K562 (cell line): ENCODE results near the gene LSM6. TPM values are rescaled to one million over a fixed set of nuclear protein-coding genes. Genes with fewer than 3 reads are reported as not detected.

Experiments used
- ATAC-seq: fragments of 200-7000 bp; cut with Tn5 transposase; 3 replicates; pipeline ENCODE4 v1.9.1; 2020; ENCODE audit warnings: moderate library complexity
- BruUV-seq: library from RNA; stranded (reverse); fragments of 400-500 nt; replicated peaks from 2 replicates; lab custom pipeline; 2021; lab: Mats Ljungman, UMichigan
- CTCF ChIA-PET: fragments of 300-600 bp; formaldehyde crosslinking; extraction: SDS; loops from one replicate; lab custom pipeline; 2021; ENCODE audit warnings: low intra/inter-chr PET ratio; lab: Yijun Ruan, JAX
- POLR2A ChIA-PET: fragments of 300-600, 350-650 bp; sonication (Branson Sonifier 250); formaldehyde crosslinking; extraction: SDS; loops from one replicate; lab custom pipeline; 2021; ENCODE audit warnings: antibody characterized with exemption, inconsistent platforms; lab: Yijun Ruan, JAX
- DNase-seq, 4 experiments: peaks; one replicate each; pipeline versions ENCODE4 v3.0.0 to v3.0.0-alpha.2; 2011 to 2018; ENCODE audit warnings: low spot score in 3 of 4, mixed read lengths in 3 of 4; ENCODE audit errors: extremely low read depth in 1 of 4
- FAIRE-seq: peaks from 2 replicates; lab custom pipeline; 2011; peaks lifted over from hg19 to GRCh38; lab: Jason Lieb, UNC
- H2AFZ ChIP-seq: 2 replicates; pipeline ENCODE4 v1.6.0; 2011; ENCODE audit warnings: low read depth, low read length, control low read depth, inconsistent platforms
- H3K27ac ChIP-seq: fragments of 200-600 bp; 3 replicates; pipeline ENCODE4 v1.8.0; 2011; ENCODE audit warnings: low read depth, mild to moderate bottlenecking, control low read depth, inconsistent platforms, low read length, moderate library complexity, mixed read lengths; ENCODE audit errors: extremely low read depth
- H3K27me3 ChIP-seq, 2 experiments: fragments of 300-600 bp in 1 of 2; 2 replicates in 1 of 2; 3 replicates in 1 of 2; pipeline versions ENCODE4 v1.6.0 to v1.8.0; 2011; ENCODE audit warnings: inconsistent platforms in 2 of 2, low read length in 2 of 2, mild to moderate bottlenecking in 1 of 2, mixed read lengths in 1 of 2, moderate library complexity in 1 of 2; ENCODE audit not compliant: control insufficient read depth in 2 of 2, insufficient read depth in 2 of 2
- H3K36me3 ChIP-seq: fragments of 300-600 bp; 3 replicates; pipeline ENCODE4 v1.8.0; 2011; ENCODE audit warnings: mild to moderate bottlenecking, low read length, inconsistent platforms; ENCODE audit not compliant: control insufficient read depth, insufficient read depth
- H3K4me1 ChIP-seq, 2 experiments: fragments of 200-600 bp in 1 of 2; replicated peaks in 1 of 2; 2 replicates in 1 of 2; 3 replicates in 1 of 2; pipeline versions ENCODE4 v1.5.1 to v1.8.0; 2011; ENCODE audit warnings: inconsistent platforms in 2 of 2, low read length in 2 of 2, mild to moderate bottlenecking in 1 of 2, mixed read lengths in 1 of 2, moderate library complexity in 1 of 2; ENCODE audit not compliant: control insufficient read depth in 2 of 2, insufficient read depth in 2 of 2
- H3K4me2 ChIP-seq: 2 replicates; pipeline ENCODE4 v1.6.1; 2011; ENCODE audit warnings: low read length, control low read depth, inconsistent platforms, mixed read lengths; ENCODE audit not compliant: insufficient read depth
- H3K4me3 ChIP-seq: fragments of 200-600 bp; sonication (generic), shearing (Covaris generic); 2 replicates; pipeline ENCODE4 v1.5.1; 2016; ENCODE audit warnings: control low read depth, inconsistent platforms
- H3K79me2 ChIP-seq: fragments of 200-600 bp; 3 replicates; pipeline ENCODE4 v1.8.0; 2011; ENCODE audit warnings: low read length, inconsistent platforms; ENCODE audit not compliant: control insufficient read depth, insufficient read depth
- H3K9ac ChIP-seq, 2 experiments: 2 replicates each; pipeline versions ENCODE4 v1.6.0 to v1.6.1; 2011; ENCODE audit warnings: low read depth in 2 of 2, low read length in 2 of 2, control low read depth in 1 of 2, inconsistent platforms in 1 of 2, mild to moderate bottlenecking in 1 of 2, mixed read lengths in 1 of 2; ENCODE audit not compliant: insufficient read depth in 1 of 2
- H3K9me1 ChIP-seq: one replicate; pipeline ENCODE4 v1.6.0; 2011; ENCODE audit warnings: inconsistent platforms, mild to moderate bottlenecking, low read length, moderate library complexity; ENCODE audit not compliant: control insufficient read depth, insufficient read depth
- H3K9me3 ChIP-seq: replicated peaks from 2 replicates; pipeline ENCODE4 v1.5.1; 2011; ENCODE audit warnings: low read depth, low read length, inconsistent platforms; ENCODE audit not compliant: control insufficient read depth, insufficient read depth
- H4K20me1 ChIP-seq: replicated peaks from 2 replicates; pipeline ENCODE4 v1.6.1; 2011; ENCODE audit warnings: low read length, inconsistent platforms, mixed read lengths; ENCODE audit not compliant: control insufficient read depth, insufficient read depth
- DNMT1 ChIP-seq: fragments of 450-650 bp; IDR thresholded peaks from 2 replicates; pipeline ENCODE4 v1.6.1; 2016; ENCODE audit warnings: antibody characterized with exemption, mild to moderate bottlenecking
- FOS ChIP-seq: IDR thresholded peaks from 3 replicates; pipeline ENCODE4 v1.6.1; 2011; ENCODE audit not compliant: insufficient read length; ENCODE audit errors: extremely low read depth
- GATA2 ChIP-seq: sonication (generic); formaldehyde crosslinking; IDR thresholded peaks from 2 replicates; pipeline ENCODE4 v1.4.0; 2020; ENCODE audit warnings: mild to moderate bottlenecking, missing genetic modification reagents
- KAT2B ChIP-seq: IDR thresholded peaks from one replicate; pipeline ENCODE4 v1.6.1; 2012; ENCODE audit warnings: low read depth, mild to moderate bottlenecking, control low read depth, inconsistent platforms, low read length, moderate library complexity
- NR4A1 ChIP-seq, 2 experiments: fragments of 250-450 bp in 1 of 2; fragments of 450-650 bp in 1 of 2; sonication (Bioruptor Pico) in 1 of 2; IDR thresholded peaks; 2 replicates each; pipeline versions ENCODE4 v1.4.0 to v1.6.1; 2016 to 2020; ENCODE audit warnings: mild to moderate bottlenecking in 2 of 2, missing compliant biosample characterization in 1 of 2, missing genetic modification characterization in 1 of 2, moderate library complexity in 1 of 2
- PHB ChIP-seq: fragments of 250-450 bp; sonication (Bioruptor Pico); IDR thresholded peaks from 2 replicates; pipeline ENCODE4 v1.5.0; 2021
- PPARD ChIP-seq: fragments of 250-450 bp; sonication (Bioruptor Pico); IDR thresholded peaks from 2 replicates; pipeline ENCODE4 v1.8.0; 2022; ENCODE audit warnings: inconsistent platforms, mild to moderate bottlenecking, moderate library complexity
- RBBP5 ChIP-seq: fragments of 200-600 bp; sonication (generic); IDR thresholded peaks from 2 replicates; pipeline ENCODE4 v1.6.1; 2012; ENCODE audit warnings: borderline replicate concordance, mild to moderate bottlenecking, low read length, control low read depth, inconsistent platforms; ENCODE audit not compliant: insufficient read depth, poor library complexity, severe bottlenecking
- RBM25 ChIP-seq: fragments of 200-400 bp; formaldehyde crosslinking; IDR thresholded peaks from 2 replicates; pipeline ENCODE4 v1.6.1; 2018; ENCODE audit warnings: low read length, low read depth, moderate library complexity; ENCODE audit not compliant: severe bottlenecking
- SMAD2 ChIP-seq: fragments of 150-350 bp; IDR thresholded peaks from 2 replicates; pipeline ENCODE4 v1.6.1; 2014; ENCODE audit warnings: low read depth, mild to moderate bottlenecking, low read length
- SRSF3 ChIP-seq: fragments of 200-400 bp; formaldehyde crosslinking; IDR thresholded peaks from 2 replicates; pipeline ENCODE4 v1.6.1; 2016; ENCODE audit warnings: mild to moderate bottlenecking, low read length, moderate library complexity; ENCODE audit not compliant: insufficient read depth
- TAL1 ChIP-seq: fragments of 450-650 bp; IDR thresholded peaks from 2 replicates; pipeline ENCODE4 v1.6.1; 2016; ENCODE audit warnings: mild to moderate bottlenecking
- TCFL5 ChIP-seq: fragments of 250-450 bp; sonication (Bioruptor Pico); conservative IDR thresholded peaks from 2 replicates; pipeline ENCODE4 v1.6.1; 2021; ENCODE audit warnings: mild to moderate bottlenecking, moderate library complexity, matching md5 sums
- ZBTB2 ChIP-seq: fragments of 450-650 bp; IDR thresholded peaks from 2 replicates; pipeline ENCODE4 v1.6.1; 2016; ENCODE audit warnings: antibody characterized with exemption
- ZBTB8A ChIP-seq: fragments of 450-650 bp; IDR thresholded peaks from 2 replicates; pipeline ENCODE4 v1.6.1; 2018; ENCODE audit warnings: mild to moderate bottlenecking, moderate library complexity; ENCODE audit not compliant: partially characterized antibody
- ZNF699 ChIP-seq: fragments of 250-450 bp; sonication (Bioruptor Pico); IDR thresholded peaks from 2 replicates; pipeline ENCODE4 v1.8.0; 2021; ENCODE audit warnings: mild to moderate bottlenecking, moderate library complexity; ENCODE audit not compliant: insufficient replicate concordance
- WGBS: fragments of 100-300 bp; shearing (Covaris generic); methylation state at CpG from one replicate; pipeline ENCODE4 v1.1.6; 2016; ENCODE audit warnings: low coverage, mixed read lengths; ENCODE audit not compliant: insufficient coverage; ENCODE audit errors: missing lambda C conversion rate; 5-methylcytosine and 5-hydroxymethylcytosine counted together
- in situ Hi-C: fragments of 300-500 bp; cut with MboI; formaldehyde crosslinking; loops from 4 replicates; pipeline ENCODE4 v1.15.0; 2018; ENCODE audit warnings: inconsistent platforms, mixed read lengths
- intact Hi-C: fragments of 100-400 bp; cut with micrococcal nuclease; formaldehyde crosslinking; loops from 2 replicates; pipeline ENCODE4 v1.14.2; 2022
- polyA plus RNA-seq, 8 experiments: library from polyadenylated mRNA; depleted of rRNA in 4 of 8; stranded (reverse) in 5 of 8; unstranded in 3 of 8; fragments of >200 nt; fragmentation: Nextera tagmentation in 2 of 8; fragmentation: Illumina TruSeq in 1 of 8; extraction: Ambion mirVana in 2 of 8; extraction: Trizol in 1 of 8; gene quantifications; 2 replicates each; pipeline versions ENCODE4 v1.2.1 to v1.2.3, GENCODE V29; 2011 to 2014; ENCODE audit warnings: inconsistent platforms in 1 of 8, missing spikeins in 1 of 8
- total RNA-seq, 7 experiments: library from RNA; depleted of rRNA in 6 of 7; stranded (reverse); fragments of >200 nt in 6 of 7; fragmentation: Illumina TruSeq in 2 of 7; extraction: Trizol in 2 of 7; gene quantifications; 2 replicates each; pipeline versions ENCODE4 v1.2.1 to v1.2.3, GENCODE V29; 2011 to 2021; ENCODE audit warnings: low replicate concordance in 1 of 7

Gene LSM6
- total and polyA plus RNA-seq, 9 of the 15 experiments (the other 6 are each of a cell fraction or from before 2014, with no cell fraction given): 39.9 to 150 (median 97.4) TPM

GRCh38 chr4:146154057-146154456 is 21.5 kb upstream of the LSM6 start:
- TF ChIP-seq SMAD2 (no peak), TAL1 (no peak), ZNF699 (no peak), ZBTB8A (no peak), RBM25 (no peak), KAT2B (no peak), FOS (no peak), ZBTB2 (no peak), NR4A1 (CRISPR knock-in tag; IDR thresholded peaks at IDR 0.05) (no peak), NR4A1 (tag; IDR thresholded peaks at IDR 0.05) (no peak), RBBP5 (no peak), PHB (CRISPR knock-in tag) (no peak), GATA2 (CRISPR knock-in tag) (no peak), PPARD (CRISPR knock-in tag) (no peak), DNMT1 (no peak), SRSF3 (no peak), TCFL5 (CRISPR knock-in tag) (no peak)
- TF ChIP-seq, all 486 proteins: peak for 0
- H3K27ac ChIP-seq: no peak overlapping the region
- H3K4me3 ChIP-seq: no peak overlapping the region
- no peaks in the 10 kb centered on the region for H3K79me2 ChIP-seq
- H3K4me2 ChIP-seq: no peak overlapping the region
- no TSS peak for BruUV-seq
- intact Hi-C loops: no loop called here
- H3K9me3 ChIP-seq: no peaks in the 10 kb centered on the region
- H4K20me1 ChIP-seq: no peaks in the 10 kb centered on the region
- no peak overlapping the region for H3K9ac ChIP-seq
- ChIA-PET CTCF (no interaction called here), POLR2A (no interaction called here)
- peaks cover 0 to 2% of the 10 kb centered on the region in 2 experiments; a peak in 3 of 5 replicates for H3K27me3 ChIP-seq
- ATAC-seq (no peak), FAIRE-seq (no peak), DNase-seq (no peak)
- WGBS: 0% methylated on average over 2 of the region's 2 CpGs
- no peaks in the 10 kb centered on the region for H3K4me1 ChIP-seq
- no peaks in the 10 kb centered on the region for H3K9me1 ChIP-seq
- no peaks in the 10 kb centered on the region for H3K36me3 ChIP-seq
- in situ Hi-C loops: no loop called here
- H2AFZ ChIP-seq: no peak overlapping the region
